HG03064 (cell line): ENCODE data around the gene ARHGDIB.

Experiments used
- ATAC-seq: cut with Tn5 transposase; IDR thresholded peaks from one replicate; pipeline ENCODE4 v1.9.1; 2021; ENCODE audit warnings: low read depth; ENCODE audit not compliant: unreplicated experiment

Gene ARHGDIB

DNA sequence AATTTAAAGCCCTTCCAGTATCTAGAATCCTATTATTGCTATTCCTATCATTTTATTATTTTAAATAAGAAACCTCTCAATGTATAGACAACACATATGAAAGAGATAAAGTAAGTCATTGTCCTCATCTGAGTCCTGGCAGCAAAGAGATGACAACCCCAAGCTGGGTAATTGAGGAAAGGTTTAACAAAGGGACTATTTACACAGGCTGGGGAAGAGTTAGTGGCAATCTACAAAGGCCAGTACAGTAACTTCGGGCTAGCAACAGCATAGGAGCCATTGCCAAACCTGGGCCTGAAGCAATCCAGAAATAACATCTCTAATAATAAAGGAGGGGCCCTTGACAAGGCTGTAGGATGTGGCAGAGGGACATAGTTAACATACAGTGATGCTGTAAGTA lies 22.6 kb upstream of the ARHGDIB start:
- no peak for ATAC-seq

- no peak for ATAC-seq
Observed at GRCh38 chr12:14982991-14983390, 21.6 kb upstream of the ARHGDIB start.

DNA sequence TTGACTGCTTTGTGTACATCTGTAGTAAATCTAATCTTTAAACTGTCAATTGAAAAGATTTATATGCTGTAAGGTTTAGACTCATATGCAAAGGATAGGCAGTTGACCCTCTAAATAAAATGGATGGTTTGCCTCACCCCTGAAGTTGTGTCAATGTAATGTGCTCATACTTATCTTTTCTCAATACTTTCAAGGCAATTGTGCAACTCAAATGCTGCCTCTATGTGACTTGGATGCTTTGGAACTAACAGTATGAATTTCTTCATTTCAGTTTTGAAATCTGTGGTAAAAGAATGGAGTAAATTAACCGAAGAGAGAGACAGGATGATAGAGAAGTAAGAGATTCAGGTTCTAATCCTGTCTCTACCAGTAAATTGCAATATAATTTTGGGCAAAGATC lies 21.2 kb upstream of the ARHGDIB start:
- no peak for ATAC-seq

DNA sequence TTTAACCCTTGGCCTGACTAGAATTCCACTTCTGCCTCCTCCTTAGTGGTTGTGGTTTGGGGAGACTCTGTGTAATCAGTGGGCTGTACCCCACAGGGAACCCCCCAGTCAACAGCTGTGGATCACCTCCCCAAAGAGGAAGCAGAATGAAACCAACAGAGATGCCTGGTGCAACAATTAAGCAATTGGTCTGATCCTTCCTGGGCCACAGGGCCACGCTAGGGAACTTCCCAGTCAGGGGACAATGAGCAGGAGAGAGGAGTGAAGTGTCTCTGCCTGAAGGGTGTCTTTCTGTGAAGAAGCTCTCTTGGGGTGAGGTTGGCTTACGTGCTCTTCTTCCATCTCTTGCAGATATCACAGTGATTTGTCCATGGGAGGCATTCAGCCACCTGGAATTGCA lies 19.6 kb upstream of the ARHGDIB start:
- ATAC-seq, result no peak

GRCh38 chr12:14979468-14979867 lies 18.1 kb upstream of the ARHGDIB start:
- ATAC-seq, result no peak

DNA sequence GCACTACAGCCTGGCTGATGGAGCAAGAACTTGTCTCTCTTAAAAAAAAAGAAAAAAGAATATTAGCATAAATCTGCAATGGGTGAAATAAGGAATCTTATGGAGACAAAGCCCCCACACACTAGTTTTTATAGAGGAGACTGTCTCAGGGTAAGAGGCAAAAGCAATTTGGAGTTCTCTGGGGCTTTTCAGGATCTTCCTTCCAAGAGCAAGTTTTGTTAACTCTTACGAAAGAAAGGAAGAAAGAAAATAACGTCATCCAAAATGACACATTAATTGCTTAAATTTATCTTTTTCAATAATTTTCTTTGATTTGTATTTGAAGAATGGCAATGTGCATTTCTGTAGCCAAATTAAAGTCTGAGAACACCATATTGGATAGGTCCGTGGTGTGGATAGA lies 15.3 kb upstream of the ARHGDIB start:
- ATAC-seq, result no peak

DNA sequence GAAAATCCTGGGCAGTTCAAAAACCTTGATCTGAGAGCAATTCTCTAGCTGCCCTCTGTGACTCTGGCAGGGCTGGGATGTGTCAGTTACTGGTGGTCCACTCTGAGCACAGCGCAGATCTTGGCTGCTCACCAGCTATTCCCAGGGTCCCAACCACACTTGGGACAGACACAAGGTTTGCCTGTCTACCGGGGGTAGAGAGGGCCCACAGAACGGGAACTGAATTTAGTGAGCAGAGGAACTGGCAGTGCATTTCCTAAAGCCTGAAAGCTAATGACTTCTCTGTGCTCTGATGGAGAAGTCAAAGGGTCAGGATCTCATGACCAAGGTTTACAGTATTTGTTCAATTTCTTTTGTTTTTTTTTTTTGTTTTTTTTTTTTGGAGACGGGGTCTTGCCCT lies 14.1 kb upstream of the ARHGDIB start:
- ATAC-seq, result no peak

- no peak for ATAC-seq
Observed at GRCh38 chr12:14974633-14975032, 13.2 kb upstream of the ARHGDIB start.

DNA sequence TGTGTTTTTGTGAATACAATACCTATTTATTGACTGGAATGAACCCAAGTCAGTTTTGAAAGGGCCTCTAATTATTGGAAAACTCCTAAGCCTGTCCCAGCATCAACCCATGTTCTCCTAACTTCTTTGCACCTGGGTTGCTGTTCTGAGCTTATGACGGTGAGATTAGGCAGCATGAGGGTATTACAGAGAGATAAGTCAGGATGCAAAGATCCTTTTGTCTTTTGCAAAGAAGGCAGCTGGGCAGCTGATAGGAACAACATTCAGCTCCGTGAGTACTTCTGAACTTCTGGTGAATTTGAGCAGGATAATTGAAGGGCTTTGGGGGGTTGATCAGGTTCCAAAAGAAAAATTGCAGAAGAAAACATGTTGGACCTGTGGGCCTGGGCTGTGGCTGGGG lies 11.4 kb upstream of the ARHGDIB start, which contains the start of gene PDE6H:
TSS of gene PDE6H (plus strand) at position 227 of the 400 bp plus-strand sequence. CDS start 4,971 bp downstream, outside the sequence.
- ATAC-seq, result no peak

GRCh38 chr12:14970473-14970872 lies 9.1 kb upstream of the ARHGDIB start:
- no peak for ATAC-seq

DNA sequence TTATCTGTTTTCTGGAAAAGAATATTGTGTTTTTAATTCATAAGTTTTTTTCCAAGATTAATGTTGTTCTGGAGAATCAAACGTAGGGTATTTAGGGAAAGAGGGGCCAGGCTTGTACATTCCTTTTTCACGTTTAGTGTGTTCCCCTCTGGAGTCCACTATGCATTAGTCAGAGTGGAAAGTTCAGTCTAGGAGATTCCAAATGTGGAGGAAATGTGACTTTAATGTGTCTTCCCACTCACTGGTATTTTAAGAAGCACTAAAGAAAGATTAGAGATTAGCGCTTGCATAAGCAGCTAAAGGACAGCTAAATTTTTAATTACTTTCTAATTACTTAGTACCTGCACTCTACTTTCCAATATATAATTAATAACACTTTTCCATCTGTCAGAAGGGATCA lies 7.1 kb upstream of the ARHGDIB start:
- no peak for ATAC-seq

- no peak for ATAC-seq
Observed at GRCh38 chr12:14965221-14965620, 3.8 kb upstream of the ARHGDIB start.

GRCh38 chr12:14964406-14964805 lies 3.0 kb upstream of the ARHGDIB start:
- no peak for ATAC-seq

GRCh38 chr12:14963520-14963919 lies 2.1 kb upstream of the ARHGDIB start:
- ATAC-seq, result no peak

DNA sequence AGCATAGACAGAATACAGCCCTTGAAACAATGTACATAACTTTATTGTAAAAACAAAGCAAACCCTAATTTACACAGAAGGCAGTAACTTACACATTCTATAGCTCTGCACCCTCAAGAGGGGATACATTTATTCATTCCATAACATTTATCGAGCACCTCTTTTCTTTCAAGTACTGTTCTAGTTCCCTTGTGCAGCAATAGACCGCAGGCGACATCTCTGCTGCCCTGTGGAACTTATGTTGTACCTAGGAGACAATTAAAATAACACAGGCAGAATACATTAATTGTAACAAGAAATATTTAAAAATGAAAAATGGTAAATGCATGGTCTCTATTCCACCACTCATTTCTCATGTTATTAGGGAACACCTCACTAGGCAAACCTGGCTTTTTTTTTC lies 1.4 kb upstream of the ARHGDIB start:
- no peak for ATAC-seq

- no peak for ATAC-seq
Observed at GRCh38 chr12:14962153-14962539, 745 bp upstream of the ARHGDIB start.

- peak; percentile 34 for ATAC-seq
Observed at GRCh38 chr12:14960548-14961465, 594 bp downstream of the ARHGDIB start.

DNA sequence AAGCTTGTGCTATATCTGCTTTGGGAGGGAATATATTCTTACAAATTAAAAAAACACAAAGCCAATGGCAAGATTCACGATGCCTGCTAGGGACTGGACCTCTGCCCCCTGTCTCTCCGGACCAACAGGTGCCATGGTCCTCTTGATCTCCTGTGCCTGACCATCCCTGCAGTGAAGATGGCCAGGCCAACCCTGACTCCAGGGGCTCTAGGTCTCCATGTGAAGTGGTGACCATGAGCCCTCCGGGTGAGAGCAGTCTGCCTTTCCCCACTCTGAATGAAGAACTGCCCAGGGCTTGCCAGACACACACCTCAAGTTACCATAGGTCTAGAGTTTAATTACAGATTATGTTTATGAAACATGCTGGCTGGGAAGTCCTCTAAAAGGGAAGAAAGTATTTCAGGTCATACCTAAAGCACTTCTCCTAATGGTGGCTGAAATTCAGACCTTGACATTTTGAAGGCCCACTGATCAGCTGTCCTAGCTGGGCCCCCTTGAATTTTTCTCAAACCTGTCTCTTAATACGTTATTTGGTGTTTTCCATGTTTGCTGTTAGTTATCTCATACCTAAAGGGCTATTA lies 1.4 kb downstream of the ARHGDIB start:
- ATAC-seq, result no peak

GRCh38 chr12:14959463-14959862 lies 1.9 kb downstream of the ARHGDIB start:
- ATAC-seq, result no peak

DNA sequence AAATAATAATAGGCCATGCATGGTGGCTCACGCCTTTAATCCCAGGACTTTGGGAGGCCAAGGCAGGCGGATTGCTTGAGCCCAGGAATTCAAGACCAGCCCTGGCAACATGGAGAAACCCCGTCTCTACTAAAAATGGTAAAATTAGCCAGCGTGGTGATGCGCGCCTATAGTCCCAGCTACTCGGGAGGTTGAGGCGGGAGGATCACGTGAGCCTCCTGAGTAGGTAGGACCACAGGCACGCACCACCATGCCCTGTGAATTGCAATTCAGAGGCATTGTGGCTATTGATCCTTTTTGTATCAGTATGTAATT lies 2.3 kb downstream of the ARHGDIB start:
- no peak for ATAC-seq

- no peak for ATAC-seq
Observed at GRCh38 chr12:14958361-14959125, 2.9 kb downstream of the ARHGDIB start.
